GM12873 (cell line): ENCODE measurements around the gene ZFYVE27.

Experiments
- CTCF ChIP-seq: IDR thresholded peaks from 2 replicates; pipeline ENCODE4 v1.5.1; 2012; ENCODE audit warnings: low read depth, mild to moderate bottlenecking, moderate library complexity, low read length, control low read depth; ENCODE audit not compliant: insufficient read depth; ENCODE audit errors: missing control alignments

The ZFYVE27 gene

GRCh38 chr10:97768322-97769315 lies 31.7 kb downstream of the ZFYVE27 start:
- no peak for TF ChIP-seq CTCF

GRCh38 chr10:97770255-97770654 lies 33.3 kb downstream of the ZFYVE27 start:
- no peak for TF ChIP-seq CTCF

- TF ChIP-seq CTCF: no peak
Observed at GRCh38 chr10:97771055-97771891, 34.3 kb downstream of the ZFYVE27 start.

GRCh38 chr10:97771913-97772823 lies 35.2 kb downstream of the ZFYVE27 start, which contains the start of gene SFRP5:
SFRP5 (minus strand) TSS chr10:97771999; CDS start chr10:97771833, 166 bp downstream.
- no peak for TF ChIP-seq CTCF

- no peak for TF ChIP-seq CTCF
Observed at GRCh38 chr10:97773096-97773495, 36.2 kb downstream of the ZFYVE27 start.

- TF ChIP-seq CTCF: no peak
Observed at GRCh38 chr10:97774811-97775294, 37.9 kb downstream of the ZFYVE27 start.
